PC-3 (cell line): Measurements from ENCODE around the gene HNRNPDL. TPM values are rescaled to one million over a fixed set of nuclear protein-coding genes. Genes with fewer than 3 reads are reported as not detected.
"Not testable (repeated sequence)": the region's sequence is repeated elsewhere in the genome, so short reads cannot be mapped to it uniquely, and the experiment has no call there.

Experiments used
- ATAC-seq: fragments of 200-7000 bp; cut with Tn5 transposase; 2 replicates; pipeline ENCODE4 v1.9.1; 2020; ENCODE audit warnings: mild to moderate bottlenecking, moderate library complexity
- BruUV-seq: library from RNA; stranded (reverse); fragments of 400-500 nt; replicated peaks from 2 replicates; lab custom pipeline; 2021; lab: Mats Ljungman, UMichigan
- CTCF ChIA-PET: fragments of 300-600 bp; sonication (Branson Sonifier 250); formaldehyde crosslinking; loops from one replicate; lab custom pipeline; 2022; ENCODE audit warnings: antibody characterized with exemption; lab: Charles Lee
- POLR2A ChIA-PET: fragments of 300-600 bp; sonication (Branson Sonifier 250); formaldehyde crosslinking; loops from one replicate; lab custom pipeline; 2022; ENCODE audit warnings: antibody characterized with exemption; ENCODE audit not compliant: unreplicated experiment; lab: Charles Lee
- DNase-seq: peaks from one replicate; pipeline ENCODE4 v3.0.0-alpha.2; 2015
- H2AFZ ChIP-seq: fragments of 300-600 bp; sonication (generic); 2 replicates; pipeline ENCODE4 v1.6.0; 2016; ENCODE audit warnings: antibody characterized with exemption, low read length
- H3F3A ChIP-seq: fragments of 300-600 bp; sonication (generic); one replicate; pipeline ENCODE4 v1.6.0; 2017; ENCODE audit warnings: antibody characterized with exemption, low read length, control low read depth, mild to moderate bottlenecking; ENCODE audit not compliant: unreplicated experiment
- H3K27ac ChIP-seq: fragments of 300-600 bp; sonication (generic); 2 replicates; pipeline ENCODE4 v1.5.1; 2016; ENCODE audit warnings: mild to moderate bottlenecking, low read length
- H3K27me3 ChIP-seq: fragments of 300-600 bp; sonication (generic); 2 replicates; pipeline ENCODE4 v1.6.1; 2016; ENCODE audit warnings: low read length, mixed read lengths
- H3K36me3 ChIP-seq: fragments of 300-600 bp; sonication (generic); 2 replicates; pipeline ENCODE4 v1.6.1; 2016; ENCODE audit warnings: low read depth, mixed run types, low read length, mixed read lengths
- H3K4me1 ChIP-seq: fragments of 300-600 bp; sonication (generic); 2 replicates; pipeline ENCODE4 v1.5.1; 2016; ENCODE audit warnings: low read length; ENCODE audit not compliant: insufficient read depth
- H3K4me2 ChIP-seq: fragments of 300-600 bp; sonication (generic); 2 replicates; pipeline ENCODE4 v1.6.0; 2016; ENCODE audit warnings: low read length
- H3K4me3 ChIP-seq: fragments of 300-600 bp; sonication (generic); 2 replicates; pipeline ENCODE4 v1.5.1; 2016; ENCODE audit warnings: mild to moderate bottlenecking, low read length, mixed read lengths
- H3K79me2 ChIP-seq: fragments of 300-600 bp; sonication (generic); 2 replicates; pipeline ENCODE4 v1.6.1; 2017; ENCODE audit warnings: low read length, mixed read lengths
- H3K9ac ChIP-seq: fragments of 300-600 bp; sonication (generic); 2 replicates; pipeline ENCODE4 v1.6.0; 2016; ENCODE audit warnings: mild to moderate bottlenecking, low read length
- H3K9me2 ChIP-seq: fragments of 300-600 bp; sonication (generic); replicated peaks from 2 replicates; pipeline ENCODE4 v1.6.1; 2016; ENCODE audit warnings: mixed run types, low read length, mixed read lengths
- H3K9me3 ChIP-seq: fragments of 300-600 bp; sonication (generic); 2 replicates; pipeline ENCODE4 v1.6.1; 2016; ENCODE audit warnings: low read length, mixed read lengths
- H4K20me1 ChIP-seq: fragments of 300-600 bp; sonication (generic); 2 replicates; pipeline ENCODE4 v1.6.1; 2016; ENCODE audit warnings: low read length, mixed read lengths
- EZH2 ChIP-seq: fragments of 300-600 bp; sonication (generic); IDR thresholded peaks from one replicate; pipeline ENCODE4 v1.6.1; 2017; ENCODE audit warnings: antibody characterized with exemption, mild to moderate bottlenecking, low read length; ENCODE audit not compliant: unreplicated experiment
- EZH2phosphoT487 ChIP-seq: fragments of 300-600 bp; sonication (generic); IDR thresholded peaks from 2 replicates; pipeline ENCODE4 v1.6.1; 2018; ENCODE audit warnings: mild to moderate bottlenecking, antibody characterized with exemption, low read length, borderline replicate concordance
- intact Hi-C: fragments of 100-400 bp; cut with micrococcal nuclease; formaldehyde crosslinking; loops from 2 replicates; pipeline ENCODE4 v1.9.0; 2023
- total RNA-seq: library from RNA; depleted of rRNA; stranded (reverse); fragments of >200 nt; gene quantifications from 2 replicates; pipeline ENCODE4 v1.2.3, GENCODE V29; 2014
- TF ChIP-seq, protein P1 (sequence below): fragments of 300-600 bp; sonication (generic); conservative IDR thresholded peaks from 2 replicates; pipeline ENCODE4 v1.5.1; 2017; ENCODE audit warnings: antibody characterized with exemption, low read depth, mild to moderate bottlenecking, low read length

The HNRNPDL gene
- total RNA-seq, 1 experiment from 2014 or later: 207 TPM

DNA sequence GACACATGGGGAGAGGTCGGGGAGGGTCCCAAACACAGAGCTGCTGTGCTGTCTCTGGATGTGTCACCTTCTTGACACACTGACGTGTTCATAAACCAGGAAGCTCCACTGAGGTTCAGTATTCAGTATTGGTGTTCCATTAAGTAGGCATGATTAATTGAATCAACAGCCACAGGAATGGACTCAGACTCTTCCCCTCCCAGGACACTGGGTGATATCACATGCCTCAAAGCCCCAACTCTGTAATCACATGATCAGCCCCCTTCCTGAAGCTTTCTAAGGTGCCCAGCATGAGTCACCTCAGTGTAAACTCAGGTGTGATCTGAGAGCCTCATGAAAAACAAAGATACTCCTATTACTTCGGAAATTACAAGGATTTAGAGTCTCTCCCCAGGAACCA lies 35.4 kb downstream of the HNRNPDL start:
- ChIA-PET CTCF (interaction anchor here (0.6 to 0.9 kb wide), 2 partner anchors 110 to 761 kb away, joined by 3 to 4 read pairs; no protein-coding TSS in a partner anchor), POLR2A (interaction anchor here (0.5 kb wide), 2 partner anchors 57 to 648 kb away, joined by 4 to 8 read pairs; no protein-coding TSS in a partner anchor)
- Histone ChIP-seq H4K20me1 (no peaks in the 10 kb centered on the region), H3K4me2 (peak overlapping the region; percentile 80), H3K27ac (peak overlapping the region; percentile 98), H3K4me3 (peak overlapping the region; percentile 52), H3K27me3 (no peaks in the 10 kb centered on the region), H2AFZ (peak overlapping the region; percentile 71), H3K79me2 (no peaks in the 10 kb centered on the region), H3K9me3 (no peaks in the 10 kb centered on the region), H3F3A (peaks cover 6% of the 10 kb centered on the region), H3K9ac (peak overlapping the region; percentile 63), H3K9me2 (no peaks in the 10 kb centered on the region), H3K4me1 (peaks cover 21% of the 10 kb centered on the region), H3K36me3 (no peaks in the 10 kb centered on the region)
- DNase-seq (peak; percentile 93), ATAC-seq (peak; percentile 89)
- BruUV-seq: no TSS peak
- TF ChIP-seq EZH2phosphoT487 (no peak), EZH2 (no peak)
- TF ChIP-seq, protein P1, sequence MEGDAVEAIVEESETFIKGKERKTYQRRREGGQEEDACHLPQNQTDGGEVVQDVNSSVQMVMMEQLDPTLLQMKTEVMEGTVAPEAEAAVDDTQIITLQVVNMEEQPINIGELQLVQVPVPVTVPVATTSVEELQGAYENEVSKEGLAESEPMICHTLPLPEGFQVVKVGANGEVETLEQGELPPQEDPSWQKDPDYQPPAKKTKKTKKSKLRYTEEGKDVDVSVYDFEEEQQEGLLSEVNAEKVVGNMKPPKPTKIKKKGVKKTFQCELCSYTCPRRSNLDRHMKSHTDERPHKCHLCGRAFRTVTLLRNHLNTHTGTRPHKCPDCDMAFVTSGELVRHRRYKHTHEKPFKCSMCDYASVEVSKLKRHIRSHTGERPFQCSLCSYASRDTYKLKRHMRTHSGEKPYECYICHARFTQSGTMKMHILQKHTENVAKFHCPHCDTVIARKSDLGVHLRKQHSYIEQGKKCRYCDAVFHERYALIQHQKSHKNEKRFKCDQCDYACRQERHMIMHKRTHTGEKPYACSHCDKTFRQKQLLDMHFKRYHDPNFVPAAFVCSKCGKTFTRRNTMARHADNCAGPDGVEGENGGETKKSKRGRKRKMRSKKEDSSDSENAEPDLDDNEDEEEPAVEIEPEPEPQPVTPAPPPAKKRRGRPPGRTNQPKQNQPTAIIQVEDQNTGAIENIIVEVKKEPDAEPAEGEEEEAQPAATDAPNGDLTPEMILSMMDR: no peak
- intact Hi-C loops: loop anchor here (1.0 to 2.0 kb wide), 3 partner anchors 21 to 36 kb away; partner anchors contain the start of genes ENOPH1 and HNRNPDL

DNA sequence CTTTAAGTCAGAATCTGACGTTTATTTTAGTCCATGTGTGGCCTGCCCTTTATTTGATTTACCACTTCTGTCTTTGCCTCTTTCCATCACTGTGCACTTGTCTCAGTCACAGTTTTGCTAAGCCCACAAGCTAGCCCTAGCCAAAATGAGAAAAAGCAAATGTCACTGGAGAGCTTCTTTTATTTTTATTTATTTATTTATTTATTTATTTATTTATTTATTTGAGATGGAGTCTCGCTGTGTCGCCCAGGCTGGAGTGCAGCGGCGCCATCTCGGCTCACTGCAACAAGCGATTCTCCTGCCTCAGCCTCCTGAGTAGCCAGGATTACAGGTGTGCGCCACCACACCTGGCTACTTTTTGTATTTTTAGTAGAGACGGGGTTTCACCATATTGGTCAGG lies 40.2 kb downstream of the HNRNPDL start:
- H3F3A ChIP-seq, DNase-seq, H3K27ac ChIP-seq, H3K9me3 ChIP-seq, H3K4me1 ChIP-seq, H4K20me1 ChIP-seq, H3K36me3 ChIP-seq, H3K9ac ChIP-seq, H2AFZ ChIP-seq, POLR2A ChIA-PET, H3K9me2 ChIP-seq, BruUV-seq, H3K4me2 ChIP-seq, ATAC-seq, H3K27me3 ChIP-seq, CTCF ChIA-PET, intact Hi-C loops, H3K79me2 ChIP-seq, H3K4me3 ChIP-seq: not testable (repeated sequence)

DNA sequence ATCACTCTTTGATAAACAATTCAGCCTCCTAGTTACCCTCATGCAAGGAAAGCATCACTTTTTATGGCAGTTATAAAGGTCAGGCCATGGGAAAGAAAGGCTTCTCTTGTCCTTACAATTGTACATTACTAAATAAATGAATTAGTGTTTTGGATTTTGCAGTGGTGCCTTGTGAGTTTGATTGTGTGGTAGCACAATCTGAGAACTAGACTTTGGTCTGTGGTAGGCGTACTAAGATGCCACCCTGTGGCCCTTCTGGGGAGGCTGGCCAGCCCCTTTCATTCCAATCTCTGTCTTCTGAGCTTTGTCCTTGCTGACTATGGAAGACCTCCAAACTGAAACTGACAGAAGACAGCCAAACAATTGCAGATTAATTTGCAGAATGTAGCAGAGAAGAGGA lies 41.9 kb downstream of the HNRNPDL start:
- no peak overlapping the region for H3K4me3 ChIP-seq
- DNase-seq: no peak
- CTCF ChIA-PET: no interaction called here

DNA sequence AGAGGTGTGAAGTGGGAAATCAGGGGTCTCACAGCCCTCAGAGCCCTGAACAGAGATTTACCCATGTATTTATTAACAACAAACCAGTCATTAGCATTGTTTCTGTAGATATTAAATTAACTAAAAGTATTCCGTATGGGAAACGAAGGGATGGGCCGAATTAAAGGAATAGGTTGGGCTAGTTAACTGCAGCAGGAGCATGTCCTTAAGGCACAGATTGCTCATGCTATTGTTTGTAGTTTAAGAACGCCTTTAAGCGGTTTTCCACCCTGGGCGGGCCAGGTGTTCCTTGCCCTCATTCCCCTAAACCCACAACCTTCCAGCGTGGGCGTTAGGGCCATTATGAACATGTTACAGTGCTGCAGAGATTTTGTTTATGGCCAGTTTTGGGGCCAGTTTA lies 44.0 kb downstream of the HNRNPDL start:
- CTCF ChIA-PET, intact Hi-C loops, POLR2A ChIA-PET: not testable (repeated sequence)

More for the DNA sequence above, 41.9 kb downstream of the HNRNPDL start:
- no peaks in the 10 kb centered on the region for H4K20me1 ChIP-seq
- no peaks in the 10 kb centered on the region for H3K9me3 ChIP-seq
- H3K27me3 ChIP-seq: no peaks in the 10 kb centered on the region
- H2AFZ ChIP-seq: no peak overlapping the region
- H3K27ac ChIP-seq: no peak overlapping the region
- peak; percentile 35; the same call in 1 of the 2 replicates for ATAC-seq
- H3K9me2 ChIP-seq: no peaks in the 10 kb centered on the region
- intact Hi-C loops: no loop called here
- no peaks in the 10 kb centered on the region for H3F3A ChIP-seq
- no TSS peak for BruUV-seq
- TF ChIP-seq, protein P1: peak; percentile 21; the same call in 1 of the 2 replicates
- no peak for TF ChIP-seq EZH2
- H3K4me1 ChIP-seq: no peaks in the 10 kb centered on the region
- H3K9ac ChIP-seq: no peak overlapping the region
- no peak overlapping the region for H3K4me2 ChIP-seq
- H3K36me3 ChIP-seq: no peaks in the 10 kb centered on the region
- POLR2A ChIA-PET: no interaction called here
- no peaks in the 10 kb centered on the region for H3K79me2 ChIP-seq

More for the DNA sequence above, 44.0 kb downstream of the HNRNPDL start:
- H4K20me1 ChIP-seq, H3K79me2 ChIP-seq, H3K27me3 ChIP-seq, H3K9me2 ChIP-seq, H2AFZ ChIP-seq, H3F3A ChIP-seq, H3K4me3 ChIP-seq, H3K9ac ChIP-seq, H3K27ac ChIP-seq, H3K36me3 ChIP-seq, H3K4me1 ChIP-seq, DNase-seq, BruUV-seq, ATAC-seq, H3K4me2 ChIP-seq, H3K9me3 ChIP-seq: not testable (repeated sequence)
